SIG-M5 (cell line): ENCODE data around the gene ERLIN1.

ENCODE experiments used
- DNase-seq: peaks from one replicate; lab custom pipeline; 2025; lab: John Stamatoyannopoulos, UW

ERLIN1 gene

DNA sequence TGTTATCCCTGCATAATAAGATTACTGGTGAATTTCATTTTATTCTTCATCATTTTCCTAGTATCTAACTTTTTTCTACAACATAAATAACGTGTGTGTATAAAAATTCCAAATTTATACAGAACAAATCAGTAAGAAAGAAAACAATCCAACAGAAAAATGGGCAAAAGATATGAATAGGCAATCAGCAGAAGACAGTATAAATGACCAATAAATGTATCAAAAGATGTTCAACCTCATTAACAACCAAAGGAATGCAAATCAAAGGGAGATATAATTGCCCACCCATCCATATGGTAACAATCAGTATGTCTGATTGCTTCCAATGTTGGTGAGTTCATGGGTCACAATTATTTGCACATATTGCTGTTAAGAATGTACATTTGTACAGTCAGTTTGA, 13.5 kb downstream of the ERLIN1 start:
- DNase-seq = no peak

DNA sequence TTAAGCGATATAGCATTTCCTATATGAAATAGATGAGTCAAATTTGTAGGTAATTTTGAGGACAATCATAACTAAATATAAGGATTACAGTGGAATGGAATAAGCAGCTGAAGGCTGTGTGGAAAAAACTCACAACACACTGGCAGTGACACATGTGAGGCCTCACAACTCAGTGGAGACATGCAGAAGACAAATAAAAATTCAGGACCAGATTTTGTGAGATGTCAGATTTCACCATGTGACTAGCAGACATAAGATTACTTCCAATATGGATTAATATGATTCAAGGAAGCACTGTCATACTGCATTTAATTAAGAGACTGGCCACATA, 17.6 kb downstream of the ERLIN1 start:
- DNase-seq = no peak

DNA sequence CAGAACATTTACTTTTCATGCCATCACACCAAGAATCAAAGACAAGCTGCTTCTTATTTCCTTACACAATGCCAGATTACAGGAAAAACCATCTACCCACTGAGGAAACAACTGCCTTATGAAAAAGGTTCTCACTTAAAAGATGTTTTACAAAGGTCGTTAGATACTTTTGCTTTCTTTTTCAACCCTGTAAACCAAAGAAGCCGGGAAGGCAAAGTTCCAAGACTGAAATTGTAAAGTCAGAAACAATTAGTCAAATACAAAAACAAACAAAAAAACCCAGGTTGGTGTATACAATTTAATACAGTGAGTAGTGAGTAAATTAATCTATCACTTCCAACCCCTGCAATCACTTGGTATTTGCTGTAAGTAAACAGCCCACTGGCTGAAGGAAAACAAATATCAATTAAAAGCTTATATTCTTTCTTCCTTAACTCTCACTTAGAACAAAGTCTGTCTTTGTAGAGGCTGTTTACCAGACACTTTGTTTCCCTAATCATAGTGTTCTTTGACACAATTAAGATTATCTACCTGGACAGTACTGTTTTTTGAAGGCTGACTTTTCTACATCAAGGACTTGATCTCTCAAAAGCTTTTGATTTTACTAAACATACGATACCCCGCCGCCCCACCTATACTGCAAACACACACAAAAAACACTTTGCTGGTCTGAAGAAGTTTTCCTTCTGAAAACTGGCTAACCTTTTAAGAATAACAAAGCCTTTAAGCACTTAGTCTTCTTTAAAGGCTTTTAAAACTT, 18.1 kb downstream of the ERLIN1 start:
- DNase-seq = no peak

- DNase-seq = no peak
These were observed 21.9 kb downstream of the ERLIN1 start for GRCh38 chr10:100163704-100164621.

DNA sequence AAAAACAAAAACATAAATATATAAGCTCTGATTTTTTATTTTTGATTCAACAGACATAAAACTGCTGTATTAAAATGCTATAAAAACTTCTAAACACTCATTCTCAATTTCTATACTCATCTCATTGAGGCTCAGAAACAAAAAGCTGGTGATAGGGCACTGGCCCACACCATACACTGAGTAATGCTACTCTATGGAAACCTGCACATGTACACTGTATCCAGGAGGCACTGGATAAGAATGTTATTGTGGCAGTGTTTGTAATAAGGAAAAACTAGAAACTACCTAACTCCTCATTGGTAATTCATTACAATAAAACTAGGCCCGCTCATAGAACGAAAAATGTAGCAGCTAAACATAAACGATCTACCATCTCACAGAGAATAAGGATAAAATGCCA, 23.1 kb downstream of the ERLIN1 start:
- DNase-seq = no peak

DNA sequence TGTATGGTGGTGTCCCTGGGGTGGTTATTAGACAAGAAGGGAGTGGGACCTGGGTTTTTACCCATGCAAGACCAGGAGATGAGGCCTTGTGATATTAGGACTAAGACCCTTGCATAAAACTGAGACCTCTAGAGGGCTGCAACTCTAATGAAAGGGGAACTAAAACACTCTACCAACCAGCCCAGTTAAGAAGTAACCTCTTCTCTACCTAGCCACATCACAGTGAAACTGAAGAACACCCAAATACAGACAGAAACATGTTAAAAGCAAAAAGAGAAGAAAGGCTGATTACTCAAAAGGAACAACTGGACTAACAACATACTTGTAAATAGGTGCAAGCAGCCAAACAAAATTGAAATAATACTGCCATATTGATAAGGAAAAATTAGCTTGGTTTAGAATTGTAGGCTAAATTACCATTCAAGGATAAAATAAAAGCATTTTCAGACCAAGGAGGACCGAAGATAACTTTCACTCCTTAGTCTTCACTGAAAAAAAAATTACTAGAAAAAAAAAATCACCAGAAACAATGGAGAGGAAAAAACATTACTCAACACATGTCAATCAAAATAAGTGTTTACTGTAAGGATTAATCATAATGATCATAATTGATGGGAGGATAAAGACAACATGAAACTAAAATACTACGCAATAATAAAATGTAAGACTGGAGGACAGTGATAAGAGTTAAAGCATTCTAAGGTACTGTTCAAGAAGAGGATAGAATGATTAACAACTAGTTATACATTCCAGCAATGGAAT, 27.6 kb downstream of the ERLIN1 start:
- no peak for DNase-seq

DNA sequence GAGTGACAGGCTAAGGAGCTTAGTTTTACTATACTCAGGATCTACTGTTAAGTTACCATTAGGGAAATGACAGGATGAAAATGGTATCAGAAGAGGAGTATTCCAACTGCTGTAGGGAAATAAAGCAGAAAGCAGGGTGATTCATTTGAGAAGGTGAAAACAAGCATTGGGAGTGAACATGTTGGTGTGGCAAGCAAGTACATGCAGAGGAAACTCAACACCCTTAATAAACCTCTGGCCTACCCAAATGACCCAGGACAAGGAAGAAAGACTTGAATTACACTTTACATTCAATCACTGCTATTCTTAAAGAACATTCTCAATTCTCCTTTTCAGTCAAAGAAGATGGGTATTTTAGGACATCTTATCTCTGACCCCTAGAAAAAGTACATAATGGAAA, 28.7 kb downstream of the ERLIN1 start:
- DNase-seq = no peak

- DNase-seq = no peak
These were observed 29.9 kb downstream of the ERLIN1 start for GRCh38 chr10:100155936-100156335.

DNA sequence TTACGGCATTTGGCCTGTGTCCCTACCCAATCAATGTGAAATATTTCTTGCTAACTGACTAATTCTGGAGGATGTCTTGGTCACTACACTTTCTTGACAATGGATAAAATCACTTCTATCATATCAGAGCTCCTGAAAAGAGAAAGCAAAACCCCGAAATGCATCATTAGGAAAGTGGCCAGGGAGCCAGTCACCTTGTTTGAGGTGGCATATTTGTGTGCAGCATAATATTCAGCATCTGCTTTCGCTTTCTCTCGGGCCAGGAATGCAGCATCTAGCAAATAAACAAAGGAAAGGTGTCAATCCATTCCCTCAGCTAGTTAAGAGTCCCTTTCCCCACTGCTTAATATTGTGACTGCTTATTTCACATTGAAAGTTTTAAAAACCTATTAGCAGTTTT, 31.2 kb downstream of the ERLIN1 start:
- no peak for DNase-seq

DNA sequence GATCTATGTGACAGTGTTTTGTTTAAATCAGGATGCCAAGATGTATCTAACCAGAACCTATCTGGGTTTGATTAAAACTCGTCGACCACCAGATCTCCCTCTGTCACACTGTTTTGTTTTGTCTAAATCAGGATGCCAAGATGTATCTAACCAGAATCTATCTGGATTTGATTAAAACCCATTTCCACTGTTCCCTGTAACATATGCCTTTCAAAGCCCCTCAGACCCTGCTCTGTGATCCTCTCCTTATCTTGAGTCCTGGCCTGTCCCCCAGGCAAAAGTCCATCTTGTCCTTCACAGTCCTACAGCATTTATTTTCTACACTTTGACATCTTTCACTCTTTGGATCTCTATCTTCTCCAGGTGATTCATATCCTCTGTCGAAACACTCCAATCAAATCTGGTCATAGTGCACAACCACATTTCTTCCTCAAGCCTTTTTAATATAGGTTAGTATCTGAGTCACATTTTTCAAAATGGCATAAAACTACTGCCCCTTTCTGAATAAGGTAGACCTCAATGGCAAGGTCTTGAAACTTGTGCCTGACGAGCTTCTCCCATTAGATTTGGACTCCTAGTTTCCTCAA, 32.5 kb downstream of the ERLIN1 start:
- DNase-seq = no peak

- DNase-seq = no peak
These were observed 34.0 kb downstream of the ERLIN1 start for GRCh38 chr10:100151723-100152300.

GRCh38 chr10:100148353-100149211, 37.2 kb downstream of the ERLIN1 start:
- no peak for DNase-seq

- no peak for DNase-seq
These were observed 38.8 kb downstream of the ERLIN1 start for GRCh38 chr10:100146875-100147650.

DNA sequence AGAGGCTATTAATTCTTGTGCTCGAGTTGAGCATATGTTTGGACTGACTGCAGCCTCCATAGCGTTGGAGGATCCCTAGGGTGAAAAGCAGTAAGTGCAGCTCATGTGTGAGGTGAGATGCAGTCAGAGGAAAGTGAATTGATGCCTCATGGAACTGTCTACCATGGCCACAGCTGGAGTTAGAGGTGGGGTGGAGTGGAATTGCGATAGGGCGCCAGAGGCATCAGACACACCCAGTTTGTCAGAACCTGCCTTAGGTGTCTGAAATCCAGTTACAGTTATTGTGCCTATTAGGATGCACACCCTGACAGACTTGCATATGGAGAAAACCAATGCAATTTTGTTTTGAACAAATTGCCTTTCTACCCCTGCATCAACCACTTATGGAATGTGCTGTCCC, 39.4 kb downstream of the ERLIN1 start:
- DNase-seq = no peak

DNA sequence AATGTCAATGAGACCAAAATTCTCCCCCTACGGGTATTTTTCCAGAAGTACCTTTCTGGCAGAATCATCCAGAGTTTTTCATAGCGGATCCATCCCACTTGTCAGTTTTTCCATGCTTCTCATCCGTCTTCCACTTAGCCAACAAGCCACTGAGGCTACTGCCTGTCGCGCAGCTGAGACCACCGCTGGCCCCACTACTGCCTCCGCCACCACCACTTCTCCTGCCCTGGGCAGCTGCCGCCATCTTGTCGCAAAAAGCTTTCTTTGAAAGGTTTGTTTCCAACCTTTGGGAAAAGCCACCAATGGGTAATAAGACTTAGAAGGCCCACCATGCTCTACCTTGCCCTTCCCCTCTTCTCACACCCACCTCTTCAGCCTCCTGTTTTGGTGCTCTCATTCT, 42.1 kb downstream of the ERLIN1 start:
- DNase-seq = no peak

- DNase-seq = no peak
These were observed 44.3 kb downstream of the ERLIN1 start for GRCh38 chr10:100141446-100142087.

DNA sequence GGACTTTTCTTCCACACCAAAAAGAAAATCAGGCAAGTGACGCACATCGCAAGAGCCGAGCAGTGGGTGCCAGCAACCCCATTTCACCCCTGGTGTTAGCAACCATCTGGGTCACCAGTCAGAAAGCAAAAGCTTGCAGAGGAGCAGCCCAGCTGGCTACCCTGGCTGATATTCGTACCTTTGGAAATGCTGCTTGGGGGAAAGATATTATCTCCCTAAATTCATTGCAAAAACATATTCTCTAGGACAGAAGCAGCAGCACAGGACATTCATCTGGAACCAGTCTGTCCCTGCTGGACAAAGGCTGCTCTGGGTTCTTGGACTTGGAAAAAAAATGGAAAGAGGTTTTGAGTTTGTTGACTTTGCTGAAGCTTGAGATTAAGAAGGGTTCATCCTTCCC, 45.8 kb downstream of the ERLIN1 start:
- DNase-seq = no peak

GRCh38 chr10:100138921-100139496, 46.8 kb downstream of the ERLIN1 start:
- DNase-seq = no peak

DNA sequence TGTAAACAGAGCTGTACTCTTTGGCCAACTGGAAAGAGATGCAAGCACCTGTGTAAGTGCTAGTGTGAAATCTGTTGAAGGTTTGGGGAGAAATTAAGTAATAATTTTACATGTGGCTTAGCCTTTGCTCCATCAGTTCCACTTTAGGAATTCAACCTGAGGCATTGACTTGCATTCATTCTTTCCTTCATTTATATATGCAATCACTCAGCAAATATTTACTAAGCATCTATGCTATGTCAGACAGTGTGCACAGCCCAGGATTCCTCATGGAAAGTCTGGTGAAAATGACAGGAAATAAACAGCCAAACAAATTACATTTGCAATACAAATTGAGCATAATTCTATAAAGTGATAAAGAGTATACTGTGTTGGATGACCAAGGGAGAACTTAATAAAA, 50.3 kb downstream of the ERLIN1 start:
- DNase-seq = no peak
